ENCODE results near the gene MINDY4.

MINDY4 gene

GRCh38 chr7:30903146-30903545, 131.9 kb downstream of the MINDY4 start:
- DNase-seq (ENCODE audit: low spot score) = no peak

DNA sequence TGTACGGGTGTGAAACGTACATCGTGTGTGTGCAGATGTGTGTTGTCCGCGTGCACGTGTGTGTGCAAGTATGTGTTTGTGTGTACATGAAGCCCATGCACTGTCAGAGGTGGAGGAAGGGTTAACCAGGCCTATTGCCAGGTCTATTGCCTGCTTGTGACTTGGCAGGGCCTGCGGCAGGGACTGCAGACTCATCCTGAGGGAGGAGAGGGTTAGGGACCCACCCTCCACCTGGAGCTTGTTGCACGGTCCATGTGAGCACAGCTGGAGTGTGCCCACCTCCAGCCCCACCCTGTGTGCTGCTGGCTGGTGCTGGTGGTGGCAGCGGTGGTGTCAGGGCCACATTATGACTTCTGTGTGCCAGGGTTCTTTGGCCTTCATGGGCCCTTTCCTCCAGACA, 133.3 kb downstream of the MINDY4 start:
- no peak for DNase-seq (ENCODE audit: low spot score)

GRCh38 chr7:30905078-30906012, 134.1 kb downstream of the MINDY4 start:
- no peak for DNase-seq (ENCODE audit: low spot score)

GRCh38 chr7:30906014-30906413, 134.8 kb downstream of the MINDY4 start:
- DNase-seq (ENCODE audit: low spot score) = no peak

DNA sequence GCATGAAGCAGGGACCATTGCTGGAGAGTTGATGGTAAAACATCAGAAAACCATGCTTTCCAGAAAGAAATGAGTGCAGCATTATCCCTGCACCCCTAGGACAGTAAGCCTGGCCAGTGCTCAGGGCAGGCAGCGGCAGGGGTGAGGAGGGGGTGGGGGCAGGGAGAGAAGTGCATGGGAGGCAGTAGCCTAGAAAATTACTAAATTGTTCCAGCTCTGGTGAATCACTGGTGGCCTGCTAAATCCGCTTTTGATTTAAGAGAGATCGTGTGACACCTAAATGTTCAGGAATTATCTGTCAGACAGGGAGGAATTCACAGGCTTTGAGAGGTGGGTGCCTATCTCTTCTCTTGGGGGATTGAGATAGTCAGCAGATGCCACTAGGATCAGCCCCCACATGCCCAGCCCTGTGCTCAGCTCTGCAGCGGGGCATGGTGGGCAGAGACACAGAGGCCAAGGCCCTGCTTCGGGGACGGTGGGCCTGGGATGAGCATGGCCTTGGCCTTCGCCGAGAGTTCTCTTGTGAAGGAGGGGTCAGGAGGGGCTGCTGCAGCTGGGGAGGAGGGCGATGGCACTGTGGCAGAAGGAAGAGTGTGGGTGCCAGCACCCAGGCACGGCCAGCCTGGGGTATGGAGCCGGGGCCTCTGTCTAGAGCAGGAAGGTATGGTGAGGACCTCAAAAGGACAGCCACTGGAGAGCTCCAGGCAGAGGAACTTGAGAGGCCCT, 135.5 kb downstream of the MINDY4 start:
- no peak for DNase-seq (ENCODE audit: low spot score)

GRCh38 chr7:30907527-30908267, 136.5 kb downstream of the MINDY4 start:
- no peak for DNase-seq (ENCODE audit: low spot score)

GRCh38 chr7:30908681-30909080, 137.5 kb downstream of the MINDY4 start:
- DNase-seq (ENCODE audit: low spot score) = no peak

DNA sequence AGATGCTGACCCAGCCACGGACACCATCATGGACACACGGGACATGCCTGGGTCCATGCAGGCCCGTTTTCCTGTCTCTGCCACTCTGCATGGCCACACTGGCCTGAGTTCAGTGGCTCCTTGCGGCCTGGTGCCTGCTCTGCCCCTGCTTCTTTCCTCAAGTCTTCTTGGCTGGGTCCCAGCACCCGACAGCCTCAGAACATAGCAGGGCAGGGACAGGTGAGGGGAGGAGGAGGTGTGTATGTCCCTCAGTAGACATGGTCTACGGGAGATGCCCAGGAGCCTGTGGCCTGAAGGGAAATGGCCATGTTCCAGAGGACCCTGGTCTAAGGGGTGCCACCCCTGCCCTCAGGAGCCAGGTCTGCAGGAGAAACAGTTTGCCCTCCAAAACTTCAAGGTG, 138.2 kb downstream of the MINDY4 start:
- no peak for DNase-seq (ENCODE audit: low spot score)

- DNase-seq (ENCODE audit: low spot score) = no peak
Measured at GRCh38 chr7:30910411-30911073, 139.3 kb downstream of the MINDY4 start.

- DNase-seq (ENCODE audit: low spot score) = no peak
Measured at GRCh38 chr7:30911133-30911532, 139.9 kb downstream of the MINDY4 start.

DNA sequence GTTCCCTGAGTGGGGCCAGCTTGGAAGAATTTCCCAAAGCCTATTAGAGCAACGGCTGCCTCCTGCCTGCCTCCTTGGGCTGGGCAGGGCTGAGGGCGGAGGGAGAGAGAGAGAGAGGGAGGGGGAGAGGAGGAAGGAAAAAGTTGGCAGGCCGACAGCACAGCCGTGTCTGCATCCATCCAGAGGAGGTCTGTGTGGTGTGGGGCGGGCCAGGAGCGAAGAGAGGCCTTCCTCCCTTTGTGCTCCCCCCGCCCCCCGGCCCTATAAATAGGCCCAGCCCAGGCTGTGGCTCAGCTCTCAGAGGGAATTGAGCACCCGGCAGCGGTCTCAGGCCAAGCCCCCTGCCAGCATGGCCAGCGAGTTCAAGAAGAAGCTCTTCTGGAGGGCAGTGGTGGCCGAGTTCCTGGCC, 140.3 kb downstream of the MINDY4 start, which contains the start of gene AQP1:
Gene AQP1, plus strand, starts transcription at position 293 of the 409 bp plus-strand sequence. Its CDS starts 57 bp downstream, at position 350.
- DNase-seq (ENCODE audit: low spot score) = peak; percentile 82

- DNase-seq (ENCODE audit: low spot score) = peak; percentile 40
Measured at GRCh38 chr7:30912021-30912730, 141.0 kb downstream of the MINDY4 start.

DNA sequence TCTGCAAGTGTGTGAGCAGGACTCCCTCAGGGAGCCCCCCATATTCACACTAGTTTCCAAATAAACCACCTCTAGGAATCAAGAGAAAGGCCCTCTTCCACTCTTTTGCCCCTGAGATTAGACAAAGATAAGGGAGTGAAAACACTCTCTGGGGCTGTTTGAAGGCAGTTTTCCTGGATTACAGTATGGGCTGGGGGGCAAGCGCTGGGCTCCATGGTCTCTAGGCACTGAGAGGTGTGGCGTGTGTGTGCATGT, 141.4 kb downstream of the MINDY4 start:
- DNase-seq (ENCODE audit: low spot score) = no peak

DNA sequence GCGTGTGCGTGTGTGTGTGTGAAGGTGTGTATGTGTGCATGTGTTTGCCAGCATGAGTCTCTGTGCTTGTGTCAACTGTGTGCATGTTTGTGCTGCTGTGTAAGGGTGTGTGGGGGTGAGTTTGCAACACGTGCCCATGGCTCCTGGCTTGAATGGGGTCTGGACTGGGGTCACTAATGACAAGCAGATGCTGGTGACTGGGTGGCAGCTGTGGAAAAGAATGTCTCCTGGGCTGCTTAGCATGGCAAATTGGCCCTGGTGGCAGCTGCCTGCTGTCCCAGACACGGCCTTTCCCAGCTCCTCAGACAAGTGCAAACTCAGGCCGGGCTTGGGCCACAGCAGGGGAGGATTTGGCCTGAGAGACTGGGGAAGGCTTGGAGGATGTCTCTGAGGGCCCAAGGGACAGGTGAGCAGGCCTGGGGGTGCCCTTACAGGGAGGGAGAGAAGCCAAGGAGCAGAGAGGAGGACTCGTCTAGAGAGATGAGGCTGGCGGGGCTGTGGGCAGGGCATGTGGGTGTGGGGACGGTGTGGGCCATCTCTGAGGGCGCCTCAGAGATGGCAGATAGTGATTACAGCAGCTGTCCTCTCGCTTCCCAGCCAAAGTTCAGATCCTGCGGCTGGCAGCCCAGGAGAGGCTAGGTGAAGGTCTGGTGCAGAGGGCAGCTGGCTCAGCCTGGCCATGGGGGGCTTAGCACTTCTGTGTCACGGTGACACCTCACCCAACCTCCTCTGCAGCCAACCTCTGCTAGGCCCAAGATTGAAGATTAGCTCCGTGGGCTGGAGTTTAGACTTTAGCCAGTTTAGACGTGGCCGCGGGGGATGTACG, 142.0 kb downstream of the MINDY4 start:
- no peak for DNase-seq (ENCODE audit: low spot score)

DNA sequence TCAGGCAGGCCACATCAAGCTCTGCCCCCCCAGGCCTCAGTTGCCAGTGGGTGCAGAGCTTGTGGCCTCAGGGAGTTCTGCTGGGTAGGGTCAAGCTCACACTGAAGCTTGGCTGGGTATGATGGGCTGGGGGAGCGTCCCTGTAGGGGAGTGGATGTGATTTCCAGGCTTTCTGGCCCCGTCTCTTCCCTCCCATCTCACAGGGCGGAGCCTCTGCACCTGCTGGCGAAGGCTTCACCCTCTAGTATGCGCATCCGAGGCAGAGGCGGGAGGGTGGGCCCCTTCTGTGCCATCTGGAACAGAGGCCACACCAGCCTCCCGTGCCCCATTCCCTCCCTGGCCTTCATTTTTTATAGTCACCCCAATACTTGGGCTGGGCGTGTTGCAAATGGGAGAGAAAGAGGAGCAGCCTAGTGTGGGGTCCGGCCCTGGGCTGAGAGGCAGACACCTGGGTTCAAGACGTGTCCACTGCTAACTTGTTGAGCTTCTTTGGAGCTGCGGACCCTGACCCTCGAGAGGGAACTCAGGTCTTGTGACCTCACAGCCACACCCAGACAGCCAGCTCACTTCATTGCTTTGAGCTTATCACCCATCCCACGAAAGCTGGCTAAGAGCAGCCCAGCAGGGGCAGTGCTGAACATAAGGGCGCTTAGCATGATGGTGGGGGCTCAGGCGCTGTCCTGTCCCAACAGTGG, 142.8 kb downstream of the MINDY4 start:
- no peak for DNase-seq (ENCODE audit: low spot score)

GRCh38 chr7:30914596-30914995, 143.4 kb downstream of the MINDY4 start:
- no peak for DNase-seq (ENCODE audit: low spot score)

DNA sequence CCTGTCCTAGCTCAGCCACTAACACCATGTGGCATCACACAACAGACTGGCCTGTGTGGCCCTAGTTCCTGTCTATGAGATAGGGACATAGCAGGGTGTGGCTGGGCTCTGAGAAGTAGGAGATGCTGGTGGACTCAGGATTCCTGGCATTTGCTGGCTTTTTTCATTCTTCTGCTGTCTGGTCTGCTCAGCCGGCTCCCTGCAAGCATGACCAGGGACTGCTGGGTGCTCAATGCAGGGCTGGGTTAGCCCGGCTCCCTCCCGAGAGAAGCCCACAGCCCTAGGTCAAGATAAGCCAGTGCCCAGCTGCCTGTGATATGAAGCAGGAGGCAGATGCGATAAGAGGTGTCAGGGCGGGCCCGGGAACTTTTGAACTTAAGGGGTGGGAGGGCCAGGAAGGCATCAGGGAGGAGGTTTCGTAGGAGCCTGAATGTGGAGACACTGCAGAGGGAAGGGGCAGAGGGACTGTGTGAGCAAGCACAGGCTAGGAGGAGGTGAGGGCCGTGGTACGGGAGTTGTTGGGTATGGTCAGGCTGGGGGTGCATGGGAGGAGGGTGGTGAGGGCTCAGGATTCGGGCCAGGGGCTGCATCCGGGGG, 143.9 kb downstream of the MINDY4 start:
- DNase-seq (ENCODE audit: low spot score) = no peak

DNA sequence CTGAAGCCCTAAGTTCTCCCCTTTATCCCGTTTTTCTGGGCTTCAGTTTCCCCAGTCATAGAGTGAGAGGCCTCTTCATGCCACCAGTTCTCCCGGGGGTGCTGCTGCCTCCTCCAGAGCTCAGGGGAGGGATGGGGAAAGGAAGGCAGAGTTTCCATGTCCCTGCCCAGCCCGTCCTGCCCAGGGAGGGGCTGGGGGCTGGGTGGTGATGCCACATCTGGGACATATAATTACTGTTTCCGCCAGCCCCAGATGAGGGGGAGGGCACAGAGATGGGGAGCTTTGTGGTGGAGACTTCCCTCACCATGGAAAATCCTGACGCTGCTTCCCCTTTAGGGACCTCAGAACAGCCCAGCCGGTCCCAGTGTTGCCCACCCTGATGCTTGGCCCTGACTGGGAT, 144.5 kb downstream of the MINDY4 start:
- no peak for DNase-seq (ENCODE audit: low spot score)

- no peak for DNase-seq (ENCODE audit: low spot score)
Measured at GRCh38 chr7:30916255-30916654, 145.0 kb downstream of the MINDY4 start.

- no peak for DNase-seq (ENCODE audit: low spot score)
Measured at GRCh38 chr7:30916767-30917166, 145.6 kb downstream of the MINDY4 start.

All from Ammon's horn (tissue), 1 donor.